Stimulated activated CD4-positive, alpha-beta T cell treated with anti-CD3 and anti-CD28 coated beads, Interleukin-1b, Interleukin-23, amount 100 ng/mL, for 1 hour (primary cell): ENCODE data around the gene RHOBTB3.
"Not testable (repeated sequence)": the region's sequence is repeated elsewhere in the genome, so short reads cannot be mapped to it uniquely, and the experiment has no call there.

Experiments used
- DNase-seq, 2 donors: peaks; one replicate each; pipeline ENCODE4 v3.0.0-alpha.2; 2020; ENCODE audit warnings: low read depth in 2 of 2

The RHOBTB3 gene

DNA sequence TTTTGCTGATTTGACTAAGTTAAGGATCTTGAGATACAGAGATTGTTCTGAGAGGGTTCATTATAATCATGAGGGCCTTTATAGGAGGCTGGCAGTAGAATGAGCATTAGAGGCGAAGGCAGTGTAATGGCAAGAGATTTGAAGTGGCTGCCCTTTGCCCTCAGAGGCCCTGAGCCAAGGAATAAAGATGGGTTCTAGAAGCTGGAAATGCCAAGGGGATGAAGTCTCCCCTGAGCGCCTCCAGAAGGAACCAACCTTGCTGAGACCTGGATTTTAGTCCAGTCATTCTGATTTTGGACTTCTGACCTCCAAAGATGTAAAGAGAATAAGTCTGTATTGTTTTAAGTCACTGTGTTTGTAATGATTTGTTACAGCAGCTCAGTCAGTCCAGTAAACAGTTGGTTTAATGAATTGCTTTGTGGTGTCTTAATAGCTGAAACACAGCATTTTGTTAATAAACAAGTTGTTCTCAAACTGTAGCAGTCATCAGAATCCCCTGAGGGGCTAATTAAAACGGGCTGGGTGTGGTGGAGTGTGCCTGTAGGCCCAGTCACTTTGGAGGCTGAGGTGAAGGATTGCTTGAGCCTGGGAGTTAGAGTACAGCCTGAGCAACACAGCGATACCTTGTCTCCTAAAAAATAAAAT lies 68.2 kb downstream of the RHOBTB3 start:
- no peak for DNase-seq

DNA sequence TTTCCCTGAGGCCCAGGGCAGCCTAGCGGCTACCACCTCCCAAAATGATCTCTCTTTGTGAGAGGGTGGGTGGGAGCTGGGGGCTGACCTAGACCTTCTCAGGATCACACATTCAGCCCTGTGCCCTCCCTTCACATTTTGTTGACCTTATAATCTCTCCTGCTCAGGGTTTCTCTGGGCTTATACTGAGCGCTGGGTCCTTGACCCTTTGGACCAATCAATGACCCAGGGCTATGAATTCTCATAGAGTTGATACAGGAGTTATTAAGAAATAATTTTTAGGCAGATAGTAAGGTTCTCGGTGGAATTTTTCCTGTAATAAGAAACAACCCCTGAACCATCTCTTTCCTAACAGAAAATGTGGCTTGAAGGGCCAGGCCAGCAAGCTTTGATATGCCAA lies 69.4 kb downstream of the RHOBTB3 start:
- DNase-seq = no peak

DNA sequence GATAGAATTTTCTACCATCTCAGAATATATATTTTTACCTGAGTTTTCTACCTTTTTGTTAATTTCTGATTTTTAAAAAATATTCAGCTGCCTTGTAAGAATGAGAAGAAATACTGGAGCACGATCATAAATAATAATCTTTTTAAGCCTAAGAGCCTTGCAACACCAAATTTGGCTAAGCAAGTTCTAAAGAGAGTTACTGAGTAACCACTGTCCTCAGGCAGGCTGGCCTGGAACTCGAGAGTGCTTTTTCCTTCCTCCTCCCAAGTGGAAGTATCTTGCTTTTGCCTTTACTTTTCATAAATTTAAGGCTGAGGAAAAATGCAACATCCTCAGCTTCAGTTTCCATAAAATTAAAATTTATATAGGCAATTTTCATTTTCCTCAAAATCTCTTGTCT lies 70.4 kb downstream of the RHOBTB3 start:
- no peak for DNase-seq

DNA sequence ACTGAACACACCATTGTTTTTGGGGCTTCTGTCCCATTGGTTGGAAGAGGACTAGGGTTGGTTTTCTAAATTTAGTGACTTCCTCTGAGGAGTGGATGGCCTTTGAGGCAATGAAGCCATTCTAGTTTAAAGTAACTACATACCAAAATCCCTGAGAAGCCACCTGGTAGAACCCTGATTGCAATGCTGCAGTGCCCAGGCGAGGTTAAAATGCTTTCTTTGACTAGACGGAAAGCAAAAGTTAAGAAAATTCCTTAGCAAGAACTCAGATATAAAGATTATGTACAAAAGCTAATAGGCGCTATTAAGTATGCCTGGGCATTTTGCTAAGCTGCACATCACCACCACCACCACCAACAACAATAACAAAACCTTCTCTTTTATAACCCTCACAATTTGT lies 70.8 kb downstream of the RHOBTB3 start:
- DNase-seq = no peak

DNA sequence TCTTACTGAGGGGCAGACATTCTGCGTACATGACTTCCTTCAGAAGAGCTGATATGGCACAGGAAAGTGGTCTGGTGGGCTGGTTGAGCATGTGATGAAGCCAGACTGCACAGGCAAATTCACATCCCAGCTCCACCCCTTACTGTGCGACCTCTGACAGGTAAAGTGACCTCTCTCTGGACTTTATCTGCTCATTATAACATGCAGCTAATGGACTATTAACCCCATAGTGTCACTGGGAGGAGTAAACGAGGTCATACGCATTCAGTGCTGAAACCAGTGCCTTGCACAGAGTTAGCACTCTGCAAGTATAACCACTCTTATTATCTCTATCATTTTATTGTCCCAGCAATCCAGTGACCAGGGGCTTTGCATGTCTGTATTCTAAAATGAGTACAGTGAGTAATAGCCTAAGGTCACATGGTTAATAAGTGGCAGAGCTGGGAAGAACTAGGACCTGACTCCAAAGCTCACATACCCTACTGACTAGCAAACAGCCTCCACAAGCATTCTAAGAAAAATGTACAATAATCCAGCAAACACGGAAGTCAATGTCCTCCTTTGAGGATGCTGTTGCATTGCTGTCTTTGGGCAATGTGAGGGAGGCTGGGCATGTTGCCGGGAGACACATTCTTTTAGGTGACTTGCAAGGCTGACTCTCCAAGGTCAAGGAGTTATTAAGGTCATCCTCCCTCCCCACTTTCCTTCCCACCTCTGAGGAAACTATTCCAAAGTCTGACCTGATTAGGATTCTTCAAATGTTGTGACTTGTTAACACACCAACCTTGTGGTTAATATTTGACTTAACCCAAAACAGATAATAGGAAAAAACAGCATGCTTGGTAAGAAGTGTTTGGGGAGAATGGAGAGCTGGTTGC lies 72.4 kb downstream of the RHOBTB3 start:
- DNase-seq = no peak

DNA sequence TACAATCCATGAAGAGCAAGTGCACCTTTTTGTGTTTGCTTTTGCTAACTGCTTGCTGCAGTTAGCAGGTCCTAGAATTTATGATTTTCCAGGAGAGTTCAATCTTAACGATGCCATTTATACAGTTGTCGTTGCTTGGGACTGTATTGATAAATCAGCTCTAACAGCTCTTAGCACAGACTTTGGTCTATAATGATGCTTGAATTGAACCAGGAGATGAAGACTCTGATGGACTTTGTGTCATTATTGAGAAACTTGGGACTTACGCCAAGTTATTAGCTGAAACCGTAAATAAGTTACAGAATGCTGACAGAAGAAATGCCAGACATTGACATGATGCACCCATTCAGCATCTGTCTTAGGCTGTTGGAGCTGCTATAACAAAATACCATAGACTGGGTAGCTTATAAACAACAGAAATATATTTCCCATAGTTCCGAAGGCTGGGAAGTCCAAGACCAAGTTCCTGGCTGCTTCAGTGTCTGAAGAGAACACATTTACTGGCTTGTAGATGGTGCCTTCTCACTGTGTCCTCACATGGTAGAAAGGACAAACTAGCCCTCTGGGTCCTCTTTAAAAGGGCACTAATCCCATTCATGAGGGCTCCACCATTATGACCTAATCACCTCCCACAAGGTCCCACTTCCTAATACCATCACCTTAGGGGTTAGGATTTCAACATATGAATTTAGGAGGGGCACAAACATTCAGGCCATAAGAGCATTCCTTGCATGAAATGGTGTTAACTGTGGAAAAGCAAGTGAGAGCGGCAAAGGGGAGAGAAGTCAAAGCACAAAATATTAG lies 73.8 kb downstream of the RHOBTB3 start:
- no peak for DNase-seq

DNA sequence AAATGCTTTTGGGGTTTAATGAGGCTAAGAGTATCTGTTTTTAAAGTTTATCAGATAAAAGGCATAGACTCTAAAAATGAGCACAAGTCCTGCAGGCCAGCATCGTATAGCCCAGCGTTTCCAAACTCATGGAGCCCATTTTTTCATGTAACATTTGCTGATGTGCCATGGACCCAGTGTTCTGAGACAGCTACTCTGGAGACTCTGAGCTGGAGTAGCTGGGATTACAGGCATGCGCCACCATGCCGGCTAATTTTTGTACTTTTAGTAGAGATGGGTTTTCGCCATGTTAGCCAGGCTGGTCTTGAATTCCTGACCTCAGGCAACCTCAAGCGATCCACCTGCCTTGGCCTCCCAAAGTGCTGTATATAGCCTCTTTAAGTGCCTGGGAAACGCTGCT lies 75.6 kb downstream of the RHOBTB3 start:
- DNase-seq = no peak

DNA sequence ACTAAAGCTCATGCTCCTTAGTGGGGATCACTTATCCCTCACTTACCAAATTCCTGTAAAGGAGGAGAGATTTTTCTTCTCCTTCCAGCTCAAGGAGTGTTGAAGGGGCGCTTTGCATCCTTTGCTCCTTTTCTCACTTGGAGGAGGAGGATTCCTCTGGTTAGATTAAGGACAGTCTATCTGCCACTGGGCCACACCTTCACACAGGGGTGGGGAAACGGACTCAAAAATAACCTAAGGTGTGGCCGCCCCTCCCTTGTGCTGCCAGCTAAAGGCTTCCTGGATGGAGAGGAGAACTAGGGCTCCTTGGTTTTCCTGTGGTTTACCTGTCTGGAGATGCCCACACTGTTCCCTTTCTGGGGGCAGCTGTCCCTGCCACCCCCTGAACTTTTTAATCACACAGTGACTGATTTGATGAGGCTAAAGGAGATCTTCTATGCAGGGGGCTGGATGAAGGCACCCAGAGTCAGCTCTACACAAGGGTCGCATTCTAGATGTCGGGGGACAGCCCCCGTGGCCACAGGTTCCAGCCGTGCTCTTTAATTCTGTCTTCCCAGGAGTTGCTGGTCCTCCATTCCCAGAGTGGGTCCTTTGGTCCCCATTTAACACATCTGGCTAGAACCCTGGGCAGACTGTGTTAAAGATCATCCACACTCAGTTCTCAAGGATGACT lies 77.0 kb downstream of the RHOBTB3 start:
- no peak for DNase-seq

DNA sequence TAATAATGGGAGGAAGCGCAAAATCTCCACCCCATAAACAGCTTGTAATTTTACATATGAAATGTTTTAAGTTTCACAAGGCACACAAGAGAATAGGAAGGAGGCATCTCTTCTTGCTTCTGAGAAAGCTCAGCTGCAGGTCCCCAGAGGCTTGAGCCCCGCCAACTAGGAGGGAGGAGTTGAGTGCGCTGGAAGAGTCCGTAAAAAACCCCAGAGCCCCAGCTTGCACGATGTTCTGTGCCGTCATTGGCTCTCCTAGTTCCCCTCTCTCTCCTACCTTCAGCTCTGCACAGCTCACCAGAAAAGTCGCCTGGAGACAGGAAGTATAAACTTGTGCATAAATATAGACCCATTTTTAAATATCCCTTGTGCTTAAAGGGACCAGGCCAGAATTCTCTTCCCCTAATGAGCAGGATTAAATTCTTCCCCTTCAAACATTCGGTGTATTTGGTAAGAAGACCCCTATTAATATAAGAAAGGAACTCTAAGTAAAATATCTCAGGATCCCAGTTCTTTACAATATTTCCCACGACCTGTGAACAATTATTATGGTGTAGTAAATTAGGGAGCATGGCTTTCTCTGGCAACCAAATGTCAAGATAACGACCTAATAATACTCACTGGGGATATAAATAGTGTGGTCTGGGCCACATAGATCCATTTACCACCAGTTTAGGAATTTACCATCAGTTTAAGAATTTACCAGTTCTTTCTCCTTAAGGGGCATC lies 77.7 kb downstream of the RHOBTB3 start:
- no peak for DNase-seq

DNA sequence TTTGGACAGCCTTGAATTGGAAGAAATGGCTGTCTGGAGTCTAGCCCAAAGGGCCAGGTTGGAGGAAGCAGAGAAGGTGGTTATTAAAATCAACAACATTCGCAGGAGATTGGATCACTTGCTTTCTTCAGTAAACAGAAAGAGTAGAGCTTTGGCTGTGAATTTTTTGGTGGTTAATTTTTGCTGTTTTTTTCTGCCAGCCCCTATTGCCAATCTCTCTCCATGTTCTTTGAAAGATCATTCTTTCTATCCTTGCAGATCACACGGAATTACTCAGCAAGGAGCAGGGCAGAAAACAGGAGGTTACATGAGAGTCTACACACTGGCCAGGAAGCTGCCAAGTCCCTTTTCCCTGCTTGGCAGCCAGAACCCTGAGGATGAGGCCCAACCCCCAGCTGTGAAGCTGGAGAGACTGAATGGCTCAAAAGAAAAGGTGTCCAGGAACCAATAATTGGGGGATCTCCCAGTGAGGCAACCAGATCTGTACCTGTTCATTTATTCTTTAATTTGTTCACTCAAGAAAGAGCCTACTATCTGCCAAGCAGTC lies 78.4 kb downstream of the RHOBTB3 start:
- DNase-seq = no peak

DNA sequence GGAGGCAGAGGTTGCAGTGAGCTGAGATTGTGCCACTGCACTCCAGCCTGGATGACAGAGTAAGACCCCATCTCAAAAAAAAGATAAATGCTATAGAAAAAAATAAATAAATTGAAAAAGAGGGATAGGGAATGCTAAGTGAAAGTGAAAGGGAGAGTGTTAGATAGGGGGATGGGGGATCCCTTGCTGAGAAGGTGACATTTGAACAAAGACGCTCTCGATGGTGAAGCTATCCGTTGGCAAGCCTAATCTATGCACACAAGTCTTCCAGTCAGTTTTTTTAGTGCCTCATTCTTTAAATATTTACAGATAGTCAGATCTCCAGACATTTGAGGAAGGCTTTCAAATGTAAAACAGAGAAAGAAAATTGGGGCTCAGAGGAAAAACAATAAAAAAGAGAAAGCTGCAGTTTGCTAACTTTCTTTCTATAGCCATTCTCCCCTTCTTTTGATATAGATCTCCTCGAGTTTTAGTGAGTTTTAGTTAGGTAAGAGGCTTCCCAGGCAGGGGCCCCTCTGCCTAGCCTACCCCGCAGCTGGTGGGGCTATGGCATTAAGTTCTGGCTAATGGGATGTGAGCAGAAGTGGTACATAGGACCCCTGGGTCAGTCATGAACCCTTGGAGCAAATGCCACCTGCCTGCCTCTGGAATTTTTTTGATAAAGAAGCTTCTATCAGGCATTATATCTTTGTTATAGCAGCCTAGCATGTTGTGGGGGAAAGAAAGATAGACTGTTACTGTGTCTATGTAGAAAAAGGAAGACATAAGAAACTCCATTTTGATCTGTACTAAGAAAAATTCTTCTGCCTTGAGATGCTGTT lies 79.4 kb downstream of the RHOBTB3 start:
- no peak for DNase-seq

DNA sequence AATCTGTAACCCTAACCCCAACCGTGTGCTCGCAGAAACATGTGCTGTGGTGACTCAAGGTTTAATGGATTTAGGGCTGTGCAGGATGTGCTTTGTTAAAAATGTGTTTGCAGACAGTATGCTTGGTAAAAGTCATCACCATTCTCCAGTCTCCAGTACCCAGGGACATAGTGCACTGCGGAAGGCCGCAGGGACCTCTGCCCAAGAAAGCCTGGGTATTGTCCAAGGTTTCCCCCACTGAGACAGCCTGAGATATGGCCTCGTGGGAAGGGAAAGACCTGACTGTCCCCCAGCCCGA lies 79.9 kb downstream of the RHOBTB3 start:
- not testable (repeated sequence) for DNase-seq

DNA sequence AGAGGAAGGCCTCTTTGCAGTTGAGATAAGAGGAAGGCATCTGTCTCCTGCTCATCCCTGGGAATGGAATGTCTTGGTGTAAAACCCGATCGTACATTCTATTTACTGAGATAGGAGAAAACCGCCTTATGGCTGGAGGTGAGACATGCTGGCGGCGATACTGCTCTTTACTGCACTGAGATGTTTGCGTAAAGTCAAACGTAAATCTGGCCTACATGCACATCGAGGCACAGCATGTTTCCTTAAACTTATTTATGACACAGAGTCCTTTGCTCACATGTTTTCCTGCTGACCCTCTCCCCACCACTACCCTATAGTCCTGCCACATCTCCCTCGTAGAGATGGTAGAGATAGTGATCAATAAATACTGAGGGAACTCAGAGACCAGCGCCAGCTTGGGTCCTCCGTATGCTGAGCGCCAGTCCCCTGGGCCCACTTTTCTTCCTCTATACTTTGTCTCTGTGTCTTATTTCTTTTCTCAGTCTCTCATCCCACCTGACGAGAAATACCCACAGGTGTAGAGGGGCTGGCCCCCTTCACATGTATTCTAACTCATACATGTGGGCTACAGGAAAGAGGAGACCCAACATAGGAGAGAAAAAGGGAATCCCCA lies 80.4 kb downstream of the RHOBTB3 start:
- not testable (repeated sequence) for DNase-seq

DNA sequence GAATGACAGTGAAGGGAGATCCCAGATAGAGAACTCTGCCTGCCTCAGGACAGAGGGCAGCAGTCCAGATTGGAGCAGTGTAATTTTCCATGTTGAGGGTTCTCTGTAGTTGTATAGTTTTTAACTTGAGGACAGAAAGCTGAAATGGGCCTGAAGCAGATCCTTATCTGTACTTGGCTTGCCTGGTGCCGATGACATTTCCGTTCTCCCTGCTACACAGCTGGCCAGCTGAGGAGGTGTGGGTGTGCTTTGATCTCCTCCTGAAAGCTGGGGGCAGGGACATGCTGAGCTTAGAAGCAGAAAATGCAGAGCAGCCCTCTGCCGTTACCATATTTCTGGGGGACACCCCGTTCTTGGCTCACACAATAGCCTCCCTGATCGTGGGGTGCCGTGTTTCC lies 80.9 kb downstream of the RHOBTB3 start:
- DNase-seq = no peak

DNA sequence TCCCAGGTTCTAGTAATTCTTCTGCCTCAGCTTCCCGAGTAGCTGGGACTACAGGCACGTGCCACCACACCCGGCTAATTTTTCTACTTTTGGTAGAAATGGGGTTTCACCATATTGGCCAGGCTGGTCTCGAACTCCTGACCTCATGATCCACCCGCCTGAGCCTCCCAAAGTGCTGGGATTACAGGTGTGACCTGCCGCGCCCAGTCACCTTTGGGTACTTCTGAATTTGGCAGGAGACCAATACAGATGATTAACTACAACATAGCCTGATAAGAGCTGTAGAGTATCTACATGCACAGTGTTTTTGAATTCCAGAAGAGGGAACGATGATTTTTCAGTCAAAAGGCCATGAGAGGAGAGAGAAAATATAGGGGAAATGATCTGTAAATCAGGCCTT lies 81.9 kb downstream of the RHOBTB3 start:
- not testable (repeated sequence) for DNase-seq

DNA sequence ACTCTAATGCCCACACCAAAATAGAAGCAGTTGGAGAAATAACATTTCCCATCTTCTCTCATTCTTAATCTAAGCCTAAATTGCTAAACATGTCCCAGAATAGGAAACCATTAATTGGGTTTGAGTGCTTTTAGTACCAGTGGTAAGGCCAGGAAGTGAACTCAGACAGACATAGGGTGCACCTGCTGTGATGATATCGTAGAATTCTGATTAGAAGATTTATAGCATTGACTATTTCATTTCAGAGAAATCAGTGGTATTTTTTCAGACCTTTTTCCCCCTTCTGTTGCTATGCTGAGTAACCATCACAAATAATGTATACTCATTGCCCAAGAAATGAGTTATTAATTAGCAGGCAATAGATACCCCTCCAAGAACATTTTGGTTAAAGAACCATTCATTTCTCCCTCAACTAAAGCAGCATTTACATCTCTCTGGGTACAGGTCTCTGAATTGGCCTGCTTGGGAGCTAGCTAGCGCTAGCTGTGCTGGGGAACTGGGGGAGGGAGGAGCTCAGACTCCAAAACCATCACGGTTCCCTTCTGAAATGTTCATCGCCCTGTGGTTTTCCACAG lies 84.1 kb downstream of the RHOBTB3 start:
- no peak for DNase-seq

DNA sequence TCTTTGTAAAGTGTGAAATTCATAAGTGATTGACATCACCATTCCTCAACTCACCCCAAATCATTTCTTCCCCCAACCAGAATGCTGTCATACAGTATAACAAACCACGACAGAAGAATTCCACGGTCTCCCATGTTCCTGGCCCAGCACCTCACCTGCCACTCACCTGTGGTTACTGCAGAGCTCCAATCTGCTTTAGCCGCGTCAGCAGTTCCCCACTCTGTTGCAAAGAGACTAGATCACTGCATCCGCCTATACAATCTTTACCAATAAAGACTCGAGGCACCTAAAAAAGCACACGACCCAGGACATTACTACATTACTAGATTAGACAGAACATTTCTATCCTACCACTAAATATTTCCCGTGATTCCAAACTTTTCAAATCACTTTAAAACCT lies 85.2 kb downstream of the RHOBTB3 start:
- DNase-seq = no peak

DNA sequence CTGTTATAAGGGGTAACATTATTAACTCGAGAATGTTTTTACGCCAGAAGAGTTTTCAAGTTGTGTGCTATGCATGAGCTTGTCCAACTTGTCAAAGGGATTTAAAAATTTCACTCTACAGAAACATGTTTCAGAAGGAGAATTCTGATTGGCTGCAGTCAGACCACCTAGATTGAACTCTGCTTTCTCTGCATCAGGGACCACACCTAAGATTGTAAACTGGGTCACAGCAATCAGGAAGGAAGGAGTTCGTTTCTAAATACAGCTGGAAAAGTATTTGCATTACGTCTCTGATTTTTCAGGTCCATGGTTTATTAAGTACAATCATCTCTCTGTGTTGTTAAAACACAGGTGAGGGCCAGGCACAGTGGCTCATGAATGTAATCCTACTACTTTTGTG lies 85.6 kb downstream of the RHOBTB3 start:
- no peak for DNase-seq

DNA sequence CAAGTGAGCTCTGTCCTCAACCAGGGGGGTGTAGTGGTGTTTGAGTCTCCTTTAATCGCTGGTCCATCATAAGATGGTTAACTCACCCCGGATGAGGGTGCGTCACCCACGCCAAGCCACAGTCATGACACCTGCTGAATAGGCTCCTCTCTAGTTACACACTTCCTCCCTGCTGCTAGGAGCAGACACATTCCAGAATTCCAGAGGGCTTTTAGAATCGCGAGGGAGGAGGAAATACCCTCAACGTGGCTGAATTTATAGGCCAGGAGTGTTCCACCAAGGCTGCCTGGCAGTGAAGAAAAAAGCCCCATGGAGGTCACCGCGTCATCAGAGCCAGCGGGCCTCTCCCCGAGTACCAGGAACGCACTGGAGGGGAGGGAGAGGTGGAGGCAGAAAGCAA lies 86.3 kb downstream of the RHOBTB3 start:
- no peak for DNase-seq
